ENCODE results near the gene ELMOD1.

DNA sequence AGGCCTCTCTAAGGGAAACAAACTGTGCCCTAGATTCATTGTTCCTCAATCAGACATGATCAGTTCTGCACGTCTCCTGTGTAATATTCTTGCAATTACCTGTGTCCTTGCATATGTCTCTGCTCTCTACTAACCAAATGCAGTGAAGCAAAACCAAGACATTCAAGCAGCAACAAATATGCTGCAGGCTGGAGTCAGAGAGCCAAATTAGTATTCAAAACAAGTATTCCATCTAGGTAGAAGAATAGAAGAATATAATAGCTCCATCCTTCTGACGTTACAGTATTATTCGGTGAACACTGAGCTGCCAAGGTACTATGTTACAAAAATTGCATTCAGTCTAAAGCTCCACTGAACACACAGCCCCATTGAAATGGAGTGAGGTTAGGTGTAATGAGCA, 69.1 kb downstream of the ELMOD1 start:
- TF ChIP-seq EZH2 (IDR thresholded peaks at IDR 0.05; ENCODE audit: borderline replicate concordance, low read depth, low read length, poor library complexity, severe bottlenecking), result no peak
- TF ChIP-seq, protein P1, sequence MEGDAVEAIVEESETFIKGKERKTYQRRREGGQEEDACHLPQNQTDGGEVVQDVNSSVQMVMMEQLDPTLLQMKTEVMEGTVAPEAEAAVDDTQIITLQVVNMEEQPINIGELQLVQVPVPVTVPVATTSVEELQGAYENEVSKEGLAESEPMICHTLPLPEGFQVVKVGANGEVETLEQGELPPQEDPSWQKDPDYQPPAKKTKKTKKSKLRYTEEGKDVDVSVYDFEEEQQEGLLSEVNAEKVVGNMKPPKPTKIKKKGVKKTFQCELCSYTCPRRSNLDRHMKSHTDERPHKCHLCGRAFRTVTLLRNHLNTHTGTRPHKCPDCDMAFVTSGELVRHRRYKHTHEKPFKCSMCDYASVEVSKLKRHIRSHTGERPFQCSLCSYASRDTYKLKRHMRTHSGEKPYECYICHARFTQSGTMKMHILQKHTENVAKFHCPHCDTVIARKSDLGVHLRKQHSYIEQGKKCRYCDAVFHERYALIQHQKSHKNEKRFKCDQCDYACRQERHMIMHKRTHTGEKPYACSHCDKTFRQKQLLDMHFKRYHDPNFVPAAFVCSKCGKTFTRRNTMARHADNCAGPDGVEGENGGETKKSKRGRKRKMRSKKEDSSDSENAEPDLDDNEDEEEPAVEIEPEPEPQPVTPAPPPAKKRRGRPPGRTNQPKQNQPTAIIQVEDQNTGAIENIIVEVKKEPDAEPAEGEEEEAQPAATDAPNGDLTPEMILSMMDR (conservative IDR thresholded peaks at IDR 0.05; ENCODE audit: low read depth, low read length), result no peak
